Suprapubic skin (tissue), 4 donors: ENCODE data around the gene RNF223. TPM values are rescaled to one million over a fixed set of nuclear protein-coding genes. Genes with fewer than 3 reads are reported as not detected.
"Not testable (repeated sequence)": the region's sequence is repeated elsewhere in the genome, so short reads cannot be mapped to it uniquely, and the experiment has no call there.

Source experiments
- DNase-seq, 2 donors: peaks; one replicate each; pipeline ENCODE4 v3.0.0-alpha.2; 2019; ENCODE audit warnings: low spot score in 2 of 2
- H3K27ac ChIP-seq: fragments of 200-600 bp; sonication (generic); one replicate; pipeline ENCODE4 v1.5.1; 2019
- H3K27me3 ChIP-seq: fragments of 200-600 bp; sonication (generic); one replicate; pipeline ENCODE4 v1.5.1; 2019
- H3K36me3 ChIP-seq: fragments of 200-600 bp; sonication (generic); one replicate; pipeline ENCODE4 v1.5.1; 2019
- H3K4me1 ChIP-seq: fragments of 200-600 bp; sonication (generic); one replicate; pipeline ENCODE4 v1.5.1; 2019
- H3K4me3 ChIP-seq: fragments of 200-600 bp; sonication (generic); one replicate; pipeline ENCODE4 v1.5.1; 2019; ENCODE audit warnings: mild to moderate bottlenecking
- H3K9me3 ChIP-seq: fragments of 200-600 bp; sonication (generic); one replicate; pipeline ENCODE4 v1.5.1; 2019
- CTCF ChIP-seq, 2 donors: fragments of 200-600 bp in 1 of 2; fragments of 450-650 bp in 1 of 2; sonication (generic) in 1 of 2; IDR thresholded peaks; one replicate each; pipeline ENCODE4 v1.5.1; 2016 to 2019; ENCODE audit warnings: antibody characterized with exemption in 2 of 2, mild to moderate bottlenecking in 1 of 2, moderate library complexity in 1 of 2
- EP300 ChIP-seq: sonication (generic); formaldehyde crosslinking; IDR thresholded peaks from one replicate; pipeline ENCODE4 v1.6.1; 2017; ENCODE audit warnings: antibody characterized with exemption
- POLR2A ChIP-seq, 2 donors: fragments of 450-650 bp; IDR thresholded peaks; one replicate each; pipeline ENCODE4 v1.6.1; 2017; ENCODE audit warnings: antibody characterized with exemption in 2 of 2, mild to moderate bottlenecking in 2 of 2, moderate library complexity in 2 of 2
- POLR2AphosphoS5 ChIP-seq, 3 donors: sonication (generic); formaldehyde crosslinking; IDR thresholded peaks; one replicate each; pipeline ENCODE4 v1.6.1; 2017; ENCODE audit warnings: antibody characterized with exemption in 3 of 3
- WGBS: methylation state at CpG from one replicate; pipeline ENCODE4 v1.1.5; 2018; 5-methylcytosine and 5-hydroxymethylcytosine counted together
- total RNA-seq, 4 donors: library from RNA; depleted of rRNA; stranded (reverse); fragments of >200 nt; gene quantifications; one replicate each; pipeline ENCODE4 v1.1.0, GENCODE V29; 2016

The RNF223 gene
- total RNA-seq, 4 donors from 2014 or later, result 1.8 to 4.9 (median 4.8) TPM

- no peaks in the 10 kb centered on the region for H3K36me3 ChIP-seq
- 47% methylated on average over 59 of the region's 71 CpGs for WGBS
- H3K4me3 ChIP-seq, result peak overlapping the region; percentile 48
- no peaks in the 10 kb centered on the region for H3K9me3 ChIP-seq
- no peak for TF ChIP-seq POLR2AphosphoS5 (IDR thresholded peaks at IDR 0.05)
- TF ChIP-seq EP300, result no peak
- TF ChIP-seq POLR2A (IDR thresholded peaks at IDR 0.05), result no peak
- no peak for TF ChIP-seq CTCF (IDR thresholded peaks at IDR 0.05)
- peaks cover 47% of the 10 kb centered on the region for H3K27me3 ChIP-seq
- peaks cover 41% of the 10 kb centered on the region for H3K4me1 ChIP-seq
- no peak overlapping the region for H3K27ac ChIP-seq
- no peak for DNase-seq
Measured at GRCh38 chr1:1033731-1034438, 40.2 kb downstream of the RNF223 start.

- peak overlapping the region; percentile 48 for H3K4me3 ChIP-seq
- peaks cover 46% of the 10 kb centered on the region for H3K27me3 ChIP-seq
- TF ChIP-seq POLR2A (IDR thresholded peaks at IDR 0.05) (no peak), CTCF (IDR thresholded peaks at IDR 0.05) (peak; percentile 38 to 74), EP300 (no peak), POLR2AphosphoS5 (IDR thresholded peaks at IDR 0.05) (no peak)
- WGBS, result 5% methylated on average over 31 of the region's 73 CpGs
- no peak overlapping the region for H3K27ac ChIP-seq
- H3K9me3 ChIP-seq, result no peaks in the 10 kb centered on the region
- no peaks in the 10 kb centered on the region for H3K36me3 ChIP-seq
- peaks cover 39% of the 10 kb centered on the region for H3K4me1 ChIP-seq
- DNase-seq, result peak in 1 of 2 donors; percentile 88
Measured at GRCh38 chr1:1033009-1033587, 41.0 kb downstream of the RNF223 start.

DNA sequence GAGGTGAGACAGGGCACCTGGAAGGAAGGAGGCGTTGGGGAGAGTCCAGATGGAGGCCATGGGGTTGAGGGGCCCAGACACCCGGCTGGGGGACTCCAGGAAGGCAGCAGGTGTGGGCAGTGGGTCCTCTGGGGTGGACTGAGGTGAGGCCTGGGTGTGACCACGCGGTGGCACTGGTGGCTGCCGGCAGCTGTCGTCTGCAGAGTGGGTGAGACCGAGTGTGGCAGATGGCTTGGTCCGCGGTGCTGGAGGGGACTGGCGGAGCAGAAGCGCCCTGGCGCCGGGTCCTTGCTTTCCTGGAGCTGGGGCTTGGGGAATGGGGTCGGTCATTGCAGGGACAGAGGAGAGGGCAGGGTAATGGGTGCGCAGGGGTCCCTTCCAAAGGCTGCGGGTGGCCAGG, 41.7 kb downstream of the RNF223 start:
- 42% methylated on average over 16 of the region's 16 CpGs for WGBS
- H3K36me3 ChIP-seq, result no peaks in the 10 kb centered on the region
- peaks cover 38% of the 10 kb centered on the region for H3K4me1 ChIP-seq
- no peak for DNase-seq
- TF ChIP-seq POLR2A (IDR thresholded peaks at IDR 0.05) (no peak), POLR2AphosphoS5 (IDR thresholded peaks at IDR 0.05) (no peak), EP300 (no peak), CTCF (IDR thresholded peaks at IDR 0.05) (no peak)
- H3K9me3 ChIP-seq, result no peaks in the 10 kb centered on the region
- H3K27ac ChIP-seq, result no peak overlapping the region
- H3K4me3 ChIP-seq, result peak overlapping the region; percentile 48
- peaks cover 42% of the 10 kb centered on the region for H3K27me3 ChIP-seq

DNA sequence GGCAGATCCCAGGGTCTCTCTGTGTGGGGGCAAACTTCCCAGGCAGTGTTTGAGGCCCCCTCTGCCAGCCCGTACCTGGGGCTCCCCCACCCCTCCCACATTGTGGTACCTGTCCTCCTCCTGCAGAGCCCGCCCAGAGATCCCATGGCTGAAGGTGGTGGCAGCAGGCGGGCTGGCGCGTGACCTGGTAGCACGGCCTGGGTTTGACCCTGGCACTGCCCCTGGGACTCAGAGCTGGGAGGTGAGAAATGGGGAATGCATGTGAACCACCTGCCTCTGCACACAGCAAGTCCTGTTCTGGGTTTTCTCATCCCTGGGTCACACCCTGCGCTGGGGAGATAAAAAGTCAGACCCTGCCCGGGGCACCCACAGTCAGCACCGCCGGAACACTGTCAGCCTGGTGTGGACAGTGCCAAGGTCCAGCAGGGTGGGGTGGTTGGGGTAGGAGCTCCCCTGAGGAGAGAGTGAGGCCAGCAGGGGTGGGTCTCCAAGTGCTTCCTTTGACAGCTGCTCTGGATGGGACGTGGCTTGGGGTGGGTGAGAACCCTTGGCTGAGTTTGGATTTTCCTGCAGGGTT, 42.4 kb downstream of the RNF223 start:
- Histone ChIP-seq H3K4me1 (peaks cover 35% of the 10 kb centered on the region), H3K27me3 (peaks cover 38% of the 10 kb centered on the region), H3K9me3 (no peaks in the 10 kb centered on the region), H3K4me3 (no peak overlapping the region), H3K27ac (no peak overlapping the region), H3K36me3 (no peaks in the 10 kb centered on the region)
- WGBS, result 75% methylated on average over 11 of the region's 11 CpGs
- DNase-seq, result no peak
- TF ChIP-seq CTCF (IDR thresholded peaks at IDR 0.05) (no peak), EP300 (no peak), POLR2AphosphoS5 (IDR thresholded peaks at IDR 0.05) (no peak), POLR2A (IDR thresholded peaks at IDR 0.05) (no peak)

DNA sequence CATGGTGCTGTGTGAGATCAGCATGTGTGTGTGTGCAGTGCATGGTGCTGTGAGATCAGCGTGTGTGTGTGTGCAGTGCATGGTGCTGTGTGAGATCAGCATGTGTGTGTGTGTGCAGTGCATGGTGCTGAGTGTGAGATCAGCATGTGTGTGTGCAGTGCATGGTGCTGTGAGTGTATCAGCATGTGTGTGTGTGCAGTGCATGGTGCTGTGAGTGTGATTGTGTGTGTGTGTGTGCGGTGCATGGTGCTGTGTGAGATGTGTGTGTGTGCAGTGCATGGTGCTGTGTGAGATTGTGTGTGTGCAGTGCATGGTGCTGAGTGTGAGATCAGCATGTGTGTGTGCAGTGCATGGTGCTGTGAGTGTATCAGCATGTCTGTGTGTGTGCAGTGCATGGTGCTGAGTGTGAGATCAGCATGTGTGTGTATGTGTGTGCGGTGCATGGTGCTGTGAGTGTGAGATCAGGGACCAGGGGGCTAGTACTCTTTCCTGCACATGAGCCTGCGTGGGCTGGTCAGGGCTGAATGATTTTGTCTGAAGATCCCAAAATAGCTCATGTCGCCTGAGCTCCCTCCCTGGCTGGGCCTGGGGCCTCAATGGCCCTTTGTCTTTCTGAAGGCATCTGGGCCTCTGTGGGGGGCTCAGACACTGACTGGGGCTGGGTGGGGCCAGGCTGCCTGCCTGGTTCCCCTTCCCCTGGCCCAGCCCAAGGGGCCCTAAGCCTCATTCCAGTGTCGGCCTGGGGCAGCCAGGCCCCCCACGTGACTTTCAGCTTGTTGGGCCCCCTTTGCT, 43.0 kb downstream of the RNF223 start:
- H3K27ac ChIP-seq, H3K9me3 ChIP-seq, DNase-seq, H3K4me3 ChIP-seq, H3K36me3 ChIP-seq: not testable (repeated sequence)
- Histone ChIP-seq H3K4me1 (peaks cover 37% of the 10 kb centered on the region), H3K27me3 (peaks cover 38% of the 10 kb centered on the region)
- WGBS, result 88% methylated on average over 5 of the region's 7 CpGs
